Measurements from ENCODE around the gene ATP6V1B1. TPM values are rescaled to one million over a fixed set of nuclear protein-coding genes. Genes with fewer than 3 reads are reported as not detected.

Gene ATP6V1B1
- total and polyA plus RNA-seq, 2 experiments from 2014 or later = not detected

- Histone ChIP-seq H3K27ac (ENCODE audit: low read depth) (no peak overlapping the region), H3K36me3 (ENCODE audit: insufficient read depth) (no peaks in the 10 kb centered on the region), H3K9me2 (ENCODE audit: insufficient read depth) (no peaks in the 10 kb centered on the region), H3F3A (replicated peaks; ENCODE audit: low read depth) (no peaks in the 10 kb centered on the region), H3K27me3 (ENCODE audit: insufficient read depth) (peaks cover 64% of the 10 kb centered on the region), H3K4me1 (ENCODE audit: insufficient read depth) (peaks cover 30% of the 10 kb centered on the region), H3K4me3 (peak overlapping the region; percentile 55), H3K79me2 (replicated peaks; ENCODE audit: insufficient read depth) (no peaks in the 10 kb centered on the region), H4K20me1 (replicated peaks; ENCODE audit: insufficient read depth) (no peaks in the 10 kb centered on the region), H2AFZ (peak overlapping the region; percentile 78; the same call in 1 of the 2 replicates), H3K4me2 (peak overlapping the region; percentile 81)
- DNase-seq (ENCODE audit: low spot score) (peak; percentile 80), ATAC-seq (peak; percentile 69)
- no peaks in the 10 kb centered on the region for H3K9me3 Mint-ChIP-seq
- H3K4me1 Mint-ChIP-seq = peaks cover 48% of the 10 kb centered on the region
- H3K27ac Mint-ChIP-seq = no peak overlapping the region
- H3K36me3 Mint-ChIP-seq (ENCODE audit: low read depth) = no peaks in the 10 kb centered on the region
- TF ChIP-seq, protein P1, sequence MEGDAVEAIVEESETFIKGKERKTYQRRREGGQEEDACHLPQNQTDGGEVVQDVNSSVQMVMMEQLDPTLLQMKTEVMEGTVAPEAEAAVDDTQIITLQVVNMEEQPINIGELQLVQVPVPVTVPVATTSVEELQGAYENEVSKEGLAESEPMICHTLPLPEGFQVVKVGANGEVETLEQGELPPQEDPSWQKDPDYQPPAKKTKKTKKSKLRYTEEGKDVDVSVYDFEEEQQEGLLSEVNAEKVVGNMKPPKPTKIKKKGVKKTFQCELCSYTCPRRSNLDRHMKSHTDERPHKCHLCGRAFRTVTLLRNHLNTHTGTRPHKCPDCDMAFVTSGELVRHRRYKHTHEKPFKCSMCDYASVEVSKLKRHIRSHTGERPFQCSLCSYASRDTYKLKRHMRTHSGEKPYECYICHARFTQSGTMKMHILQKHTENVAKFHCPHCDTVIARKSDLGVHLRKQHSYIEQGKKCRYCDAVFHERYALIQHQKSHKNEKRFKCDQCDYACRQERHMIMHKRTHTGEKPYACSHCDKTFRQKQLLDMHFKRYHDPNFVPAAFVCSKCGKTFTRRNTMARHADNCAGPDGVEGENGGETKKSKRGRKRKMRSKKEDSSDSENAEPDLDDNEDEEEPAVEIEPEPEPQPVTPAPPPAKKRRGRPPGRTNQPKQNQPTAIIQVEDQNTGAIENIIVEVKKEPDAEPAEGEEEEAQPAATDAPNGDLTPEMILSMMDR (conservative IDR thresholded peaks at IDR 0.05; ENCODE audit: low read depth in 2 of 2) = no peak
- TF ChIP-seq POLR2AphosphoS5 (IDR thresholded peaks at IDR 0.05; ENCODE audit: low read depth) (no peak), JUNB (IDR thresholded peaks at IDR 0.05; ENCODE audit: unreplicated experiment) (peak; percentile 82)
- H3K4me3 Mint-ChIP-seq = peak overlapping the region; percentile 56
- H3K27me3 Mint-ChIP-seq (ENCODE audit: insufficient read depth, low read depth, poor library complexity) = peaks cover 61% of the 10 kb centered on the region
Measured at GRCh38 chr2:70939001-70939838, 3.5 kb downstream of the ATP6V1B1 start.

DNA sequence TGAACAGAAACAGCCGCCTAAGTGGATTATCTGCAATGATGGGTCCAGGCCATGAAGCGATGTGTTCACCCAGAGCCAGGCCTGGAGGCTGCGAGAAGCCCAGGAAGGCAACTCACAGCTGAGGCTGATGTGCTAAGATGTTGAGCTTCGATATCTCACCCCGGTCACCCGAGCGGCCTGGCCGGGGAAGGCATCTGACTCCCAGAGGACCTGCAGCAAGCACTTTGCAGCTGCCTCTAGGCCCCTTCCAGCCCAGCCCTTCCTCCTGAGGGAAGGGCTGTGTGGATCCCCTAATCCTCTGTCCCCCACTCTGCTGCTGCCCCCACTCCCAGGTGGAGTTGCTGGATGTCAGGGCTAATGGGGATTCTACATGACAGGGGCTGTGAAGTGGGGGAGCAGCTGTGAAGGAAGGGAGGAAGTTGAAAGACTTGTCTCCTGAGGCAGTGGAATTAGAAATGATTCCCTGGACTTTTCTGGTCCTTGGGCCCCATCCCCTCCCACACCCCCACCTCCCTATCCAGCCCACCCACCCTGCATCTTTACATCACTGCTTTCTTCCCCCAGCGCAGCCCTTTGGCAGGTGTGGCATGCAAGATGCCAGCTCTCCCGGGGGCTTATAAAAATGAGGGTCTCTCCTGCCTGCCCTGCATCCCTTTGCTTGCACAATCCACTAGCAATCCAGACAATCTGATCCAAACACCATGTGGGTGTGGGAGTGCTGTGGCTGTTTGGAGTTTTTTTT, 4.3 kb downstream of the ATP6V1B1 start:
- Mint-ChIP-seq H3K27ac (no peak overlapping the region), H3K4me3 (no peak overlapping the region), H3K36me3 (ENCODE audit: low read depth) (no peaks in the 10 kb centered on the region), H3K9me3 (no peaks in the 10 kb centered on the region), H3K4me1 (peaks cover 45% of the 10 kb centered on the region), H3K27me3 (ENCODE audit: insufficient read depth, low read depth, poor library complexity) (peaks cover 64% of the 10 kb centered on the region)
- Histone ChIP-seq H2AFZ (no peak overlapping the region), H3K27ac (ENCODE audit: low read depth) (no peak overlapping the region), H3K36me3 (ENCODE audit: insufficient read depth) (no peaks in the 10 kb centered on the region), H3K4me1 (ENCODE audit: insufficient read depth) (peaks cover 30% of the 10 kb centered on the region), H3F3A (replicated peaks; ENCODE audit: low read depth) (no peaks in the 10 kb centered on the region), H3K27me3 (ENCODE audit: insufficient read depth) (peaks cover 66% of the 10 kb centered on the region), H3K9me2 (ENCODE audit: insufficient read depth) (no peaks in the 10 kb centered on the region), H3K4me3 (no peak overlapping the region), H3K79me2 (replicated peaks; ENCODE audit: insufficient read depth) (no peaks in the 10 kb centered on the region), H3K4me2 (no peak overlapping the region; the same call in 1 of the 2 replicates), H4K20me1 (replicated peaks; ENCODE audit: insufficient read depth) (no peaks in the 10 kb centered on the region)
- ATAC-seq = no peak
- TF ChIP-seq, protein P2, sequence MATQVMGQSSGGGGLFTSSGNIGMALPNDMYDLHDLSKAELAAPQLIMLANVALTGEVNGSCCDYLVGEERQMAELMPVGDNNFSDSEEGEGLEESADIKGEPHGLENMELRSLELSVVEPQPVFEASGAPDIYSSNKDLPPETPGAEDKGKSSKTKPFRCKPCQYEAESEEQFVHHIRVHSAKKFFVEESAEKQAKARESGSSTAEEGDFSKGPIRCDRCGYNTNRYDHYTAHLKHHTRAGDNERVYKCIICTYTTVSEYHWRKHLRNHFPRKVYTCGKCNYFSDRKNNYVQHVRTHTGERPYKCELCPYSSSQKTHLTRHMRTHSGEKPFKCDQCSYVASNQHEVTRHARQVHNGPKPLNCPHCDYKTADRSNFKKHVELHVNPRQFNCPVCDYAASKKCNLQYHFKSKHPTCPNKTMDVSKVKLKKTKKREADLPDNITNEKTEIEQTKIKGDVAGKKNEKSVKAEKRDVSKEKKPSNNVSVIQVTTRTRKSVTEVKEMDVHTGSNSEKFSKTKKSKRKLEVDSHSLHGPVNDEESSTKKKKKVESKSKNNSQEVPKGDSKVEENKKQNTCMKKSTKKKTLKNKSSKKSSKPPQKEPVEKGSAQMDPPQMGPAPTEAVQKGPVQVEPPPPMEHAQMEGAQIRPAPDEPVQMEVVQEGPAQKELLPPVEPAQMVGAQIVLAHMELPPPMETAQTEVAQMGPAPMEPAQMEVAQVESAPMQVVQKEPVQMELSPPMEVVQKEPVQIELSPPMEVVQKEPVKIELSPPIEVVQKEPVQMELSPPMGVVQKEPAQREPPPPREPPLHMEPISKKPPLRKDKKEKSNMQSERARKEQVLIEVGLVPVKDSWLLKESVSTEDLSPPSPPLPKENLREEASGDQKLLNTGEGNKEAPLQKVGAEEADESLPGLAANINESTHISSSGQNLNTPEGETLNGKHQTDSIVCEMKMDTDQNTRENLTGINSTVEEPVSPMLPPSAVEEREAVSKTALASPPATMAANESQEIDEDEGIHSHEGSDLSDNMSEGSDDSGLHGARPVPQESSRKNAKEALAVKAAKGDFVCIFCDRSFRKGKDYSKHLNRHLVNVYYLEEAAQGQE (IDR thresholded peaks at IDR 0.05; ENCODE audit: unreplicated experiment) = no peak
- TF ChIP-seq EZH2 (IDR thresholded peaks at IDR 0.05; ENCODE audit: low read depth, unreplicated experiment) = no peak
- no peak for DNase-seq (ENCODE audit: low spot score)
